Measurements from ENCODE around the gene CCDC187. TPM values are rescaled to one million over a fixed set of nuclear protein-coding genes. Genes with fewer than 3 reads are reported as not detected.

CCDC187 gene
- total RNA-seq, 2 donors from 2014 or later, result 0.30 to 0.48 TPM

DNA sequence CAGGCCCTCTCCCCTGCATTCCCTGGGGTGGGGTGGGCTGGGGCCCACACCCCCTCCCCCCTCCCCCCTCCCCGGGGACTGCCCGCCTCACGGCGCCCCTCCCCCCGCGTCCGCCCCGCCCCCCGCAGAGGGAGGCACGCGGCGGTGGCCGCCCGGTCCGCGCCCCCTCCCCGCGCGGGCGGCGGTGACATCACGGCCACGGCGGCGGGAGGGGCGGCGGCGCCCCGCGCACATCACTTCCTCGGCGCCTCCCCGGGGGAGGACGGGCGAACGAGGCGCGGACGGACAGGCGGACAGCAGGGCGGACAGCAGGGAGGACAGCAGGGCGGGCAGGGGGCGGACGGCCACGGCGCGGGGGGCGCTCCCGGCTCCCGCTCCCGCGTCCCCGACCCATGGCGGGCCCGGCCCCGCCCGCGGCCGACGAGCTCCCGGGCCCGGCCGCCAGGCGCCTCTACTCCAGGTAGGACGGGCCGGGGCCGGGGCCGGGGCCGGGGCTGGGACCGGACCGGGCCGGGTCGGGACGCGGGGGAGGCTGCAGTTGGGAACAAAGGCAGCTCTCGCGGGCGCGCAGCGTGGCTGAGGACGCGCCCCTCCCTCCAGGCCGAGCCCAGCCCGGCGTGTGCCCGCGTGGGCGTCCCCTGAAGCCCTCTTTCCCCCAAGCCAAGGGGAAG, 23.5 kb upstream of the CCDC187 start, which contains the start of gene GPSM1:
TSS of gene GPSM1 (plus strand) at position 236 of the 671 bp plus-strand sequence. CDS start at position 393, 157 bp downstream.
- peak within 1 kb of the TSS; percentile 51 to 71 for H3K9ac ChIP-seq (ENCODE audit: low read depth in 2 of 2, low read length in 2 of 2)
- H3K4me3 ChIP-seq, result peak within 1 kb of the TSS; percentile 45
- H3K36me3 ChIP-seq, result no peaks in the 10 kb centered on the region
- H3K4me1 ChIP-seq, result no peaks in the 10 kb centered on the region
- DNase-seq, result no peak
- intact Hi-C loops (cut with DNase I), result no loop called here
- H3K9me3 ChIP-seq, result no peaks in the 10 kb centered on the region
- peak within 1 kb of the TSS; percentile 59 for H3K27ac ChIP-seq
- TF ChIP-seq, protein P1, sequence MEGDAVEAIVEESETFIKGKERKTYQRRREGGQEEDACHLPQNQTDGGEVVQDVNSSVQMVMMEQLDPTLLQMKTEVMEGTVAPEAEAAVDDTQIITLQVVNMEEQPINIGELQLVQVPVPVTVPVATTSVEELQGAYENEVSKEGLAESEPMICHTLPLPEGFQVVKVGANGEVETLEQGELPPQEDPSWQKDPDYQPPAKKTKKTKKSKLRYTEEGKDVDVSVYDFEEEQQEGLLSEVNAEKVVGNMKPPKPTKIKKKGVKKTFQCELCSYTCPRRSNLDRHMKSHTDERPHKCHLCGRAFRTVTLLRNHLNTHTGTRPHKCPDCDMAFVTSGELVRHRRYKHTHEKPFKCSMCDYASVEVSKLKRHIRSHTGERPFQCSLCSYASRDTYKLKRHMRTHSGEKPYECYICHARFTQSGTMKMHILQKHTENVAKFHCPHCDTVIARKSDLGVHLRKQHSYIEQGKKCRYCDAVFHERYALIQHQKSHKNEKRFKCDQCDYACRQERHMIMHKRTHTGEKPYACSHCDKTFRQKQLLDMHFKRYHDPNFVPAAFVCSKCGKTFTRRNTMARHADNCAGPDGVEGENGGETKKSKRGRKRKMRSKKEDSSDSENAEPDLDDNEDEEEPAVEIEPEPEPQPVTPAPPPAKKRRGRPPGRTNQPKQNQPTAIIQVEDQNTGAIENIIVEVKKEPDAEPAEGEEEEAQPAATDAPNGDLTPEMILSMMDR (IDR thresholded peaks at IDR 0.05), result no peak
- H3K27me3 ChIP-seq, result peaks cover 10% of the 10 kb centered on the region

DNA sequence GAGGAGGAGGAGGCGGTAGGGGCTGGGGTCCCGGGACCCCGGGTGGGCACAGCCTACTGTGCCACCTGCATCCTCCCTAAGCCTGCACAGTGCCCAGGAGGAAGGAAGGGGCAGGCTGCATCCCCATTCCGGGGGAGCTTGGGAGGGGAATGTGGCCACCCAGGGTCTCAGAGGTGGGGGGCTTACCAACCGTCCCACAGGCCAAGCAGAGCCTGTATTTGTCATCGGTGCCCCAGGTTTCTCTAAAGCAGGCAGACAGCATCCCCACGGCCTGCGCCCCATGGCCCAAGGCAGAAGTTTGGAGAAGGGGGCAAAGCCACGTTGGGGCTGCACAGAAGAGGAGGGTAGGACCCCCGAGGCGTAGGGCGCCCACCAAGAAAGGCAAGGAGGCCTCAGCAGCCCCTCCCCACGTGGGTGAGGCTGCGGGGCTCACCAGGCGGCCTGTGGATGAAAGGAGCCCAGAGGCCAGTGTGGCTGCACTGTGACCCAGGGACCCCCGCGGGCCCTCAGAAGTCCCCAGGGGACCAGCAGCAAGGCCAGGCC, 22.9 kb upstream of the CCDC187 start:
- H3K9ac ChIP-seq (ENCODE audit: low read depth in 2 of 2, low read length in 2 of 2), result peak overlapping the region; percentile 50 to 51
- H3K27me3 ChIP-seq, result peaks cover 10% of the 10 kb centered on the region
- no peaks in the 10 kb centered on the region for H3K9me3 ChIP-seq
- no peak for DNase-seq
- no peak overlapping the region for H3K4me3 ChIP-seq
- intact Hi-C loops (cut with DNase I), result no loop called here
- peak overlapping the region; percentile 59 for H3K27ac ChIP-seq
- no peaks in the 10 kb centered on the region for H3K4me1 ChIP-seq
- TF ChIP-seq, protein P1 (IDR thresholded peaks at IDR 0.05), result no peak
- H3K36me3 ChIP-seq, result no peaks in the 10 kb centered on the region

DNA sequence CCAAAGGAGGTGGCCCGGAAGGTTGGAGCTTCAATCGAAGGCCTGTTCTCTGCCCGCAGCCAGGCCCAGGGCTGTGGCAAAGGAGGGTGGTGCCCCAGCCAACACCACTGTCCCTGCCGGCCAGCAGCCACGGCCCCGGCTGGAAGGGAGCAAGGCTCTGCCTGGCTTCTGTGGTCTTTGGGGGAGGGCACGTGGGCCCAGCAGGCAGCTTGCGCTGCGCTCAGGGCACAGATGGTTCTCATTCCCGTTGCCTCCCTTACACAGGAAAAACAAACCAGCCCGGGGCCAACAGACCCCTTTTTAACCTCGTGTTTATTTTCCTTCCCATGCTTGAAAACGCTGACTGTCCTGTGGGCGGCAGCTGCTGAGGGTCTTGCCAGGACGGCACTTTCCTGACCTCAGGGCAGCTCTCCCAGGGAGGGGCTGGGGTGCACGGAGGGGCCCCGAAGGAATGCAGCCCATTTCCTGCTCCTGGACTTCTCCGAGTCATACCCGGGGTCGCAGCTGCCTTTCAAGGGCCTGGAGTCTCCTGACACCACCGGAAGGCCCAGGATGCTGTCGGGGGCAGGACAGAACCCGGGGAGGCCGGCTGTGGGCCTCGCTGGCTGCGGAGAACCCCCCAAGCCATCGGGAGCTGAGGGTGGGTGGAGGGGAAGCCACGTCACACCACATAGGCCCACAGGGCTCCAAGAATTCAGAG, 22.3 kb upstream of the CCDC187 start:
- TF ChIP-seq, protein P1 (IDR thresholded peaks at IDR 0.05), result no peak
- intact Hi-C loops (cut with DNase I), result no loop called here
- Histone ChIP-seq H3K36me3 (no peaks in the 10 kb centered on the region), H3K9me3 (no peaks in the 10 kb centered on the region), H3K27me3 (peaks cover 10% of the 10 kb centered on the region), H3K4me1 (no peaks in the 10 kb centered on the region), H3K9ac (ENCODE audit: low read depth in 2 of 2, low read length in 2 of 2) (peak overlapping the region; percentile 24 to 51), H3K4me3 (no peak overlapping the region), H3K27ac (peak overlapping the region; percentile 59)
- no peak for DNase-seq

DNA sequence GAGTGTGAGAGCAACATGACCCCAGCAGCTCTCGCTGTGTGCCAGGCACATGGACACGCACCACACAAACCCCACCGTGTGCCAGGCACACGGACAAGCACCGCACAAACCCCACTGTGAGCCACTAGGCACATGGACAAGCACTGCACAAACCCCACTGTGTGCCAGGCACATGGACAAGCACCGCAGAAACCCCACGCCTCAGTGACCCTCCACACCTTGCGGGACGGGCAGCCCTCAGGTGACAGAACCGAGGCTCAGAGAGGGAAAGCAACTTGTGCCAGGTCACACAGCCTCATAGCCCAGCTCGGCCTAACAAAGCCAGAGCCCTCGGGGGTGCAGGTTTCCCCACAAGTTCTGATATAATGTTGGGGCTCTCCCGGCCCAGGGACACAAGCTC, 21.5 kb upstream of the CCDC187 start:
- Histone ChIP-seq H3K27ac (no peak overlapping the region), H3K4me1 (no peaks in the 10 kb centered on the region), H3K27me3 (peaks cover 10% of the 10 kb centered on the region), H3K9me3 (no peaks in the 10 kb centered on the region), H3K36me3 (no peaks in the 10 kb centered on the region), H3K4me3 (no peak overlapping the region), H3K9ac (ENCODE audit: low read depth in 2 of 2, low read length in 2 of 2) (peak overlapping the region in 1 of 2 donors; percentile 12)
- no peak for DNase-seq
- TF ChIP-seq, protein P1 (IDR thresholded peaks at IDR 0.05), result no peak
- intact Hi-C loops (cut with DNase I), result no loop called here

DNA sequence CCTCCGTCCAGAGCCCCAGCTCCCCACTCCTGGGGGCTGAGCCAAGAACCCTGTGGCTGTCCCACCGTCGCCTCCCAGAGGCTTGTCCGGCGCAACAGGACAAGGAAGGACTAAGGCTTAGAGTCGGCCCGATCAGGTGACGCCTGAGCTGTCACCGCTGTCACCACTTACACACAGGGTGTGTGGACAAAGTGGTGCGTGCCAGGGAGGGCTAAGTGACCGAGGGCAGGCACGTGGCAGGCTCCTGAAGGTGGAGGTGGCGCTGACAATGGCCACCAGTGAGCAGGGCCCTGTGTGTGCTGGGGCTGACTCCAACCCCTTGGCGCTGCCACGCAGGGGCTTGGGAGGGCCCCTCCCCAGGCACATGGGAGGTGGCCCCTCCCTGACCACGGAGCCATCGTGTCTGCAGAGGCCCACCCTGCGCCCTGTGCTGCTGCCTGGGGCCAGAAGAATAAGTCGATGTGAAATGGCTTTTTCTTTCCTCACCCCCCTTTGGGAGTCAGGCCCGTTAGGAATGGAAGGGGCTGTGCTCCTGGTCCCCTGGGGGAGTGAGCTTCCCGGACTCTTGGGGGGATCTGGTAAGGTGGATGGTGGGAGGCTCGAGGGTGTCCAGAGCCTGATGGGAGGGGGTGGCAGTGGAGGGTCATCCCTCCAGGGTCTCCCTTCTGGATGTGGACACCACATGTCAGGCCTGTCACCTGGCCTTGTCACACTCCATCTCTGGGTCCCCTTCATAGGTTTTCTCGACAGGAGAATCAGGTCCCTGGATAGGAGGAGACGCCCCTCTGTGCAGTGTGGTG, 20.8 kb upstream of the CCDC187 start:
- no peaks in the 10 kb centered on the region for H3K36me3 ChIP-seq
- no peaks in the 10 kb centered on the region for H3K4me1 ChIP-seq
- H3K27ac ChIP-seq, result no peak overlapping the region
- H3K9ac ChIP-seq (ENCODE audit: low read depth in 2 of 2, low read length in 2 of 2), result no peak overlapping the region
- H3K4me3 ChIP-seq, result no peak overlapping the region
- intact Hi-C loops (cut with DNase I), result no loop called here
- peaks cover 10% of the 10 kb centered on the region for H3K27me3 ChIP-seq
- TF ChIP-seq, protein P1 (IDR thresholded peaks at IDR 0.05), result no peak
- no peak for DNase-seq
- H3K9me3 ChIP-seq, result no peaks in the 10 kb centered on the region

All from colonic mucosa (tissue), 4 donors.